HT1080 (cell line): ENCODE data around the gene F10. TPM values are rescaled to one million over a fixed set of nuclear protein-coding genes. Genes with fewer than 3 reads are reported as not detected.

Source experiments
- DNase-seq: peaks from one replicate; pipeline ENCODE4 v3.0.0-alpha.2; 2015; ENCODE audit warnings: low read depth
- total RNA-seq: library from RNA; depleted of rRNA; stranded (reverse); fragments of >200 nt; shearing (Covaris generic); gene quantifications from 2 replicates; pipeline ENCODE4 v1.2.3, GENCODE V29; 2014

F10 gene
- total RNA-seq, 1 experiment from 2014 or later = not detected

DNA sequence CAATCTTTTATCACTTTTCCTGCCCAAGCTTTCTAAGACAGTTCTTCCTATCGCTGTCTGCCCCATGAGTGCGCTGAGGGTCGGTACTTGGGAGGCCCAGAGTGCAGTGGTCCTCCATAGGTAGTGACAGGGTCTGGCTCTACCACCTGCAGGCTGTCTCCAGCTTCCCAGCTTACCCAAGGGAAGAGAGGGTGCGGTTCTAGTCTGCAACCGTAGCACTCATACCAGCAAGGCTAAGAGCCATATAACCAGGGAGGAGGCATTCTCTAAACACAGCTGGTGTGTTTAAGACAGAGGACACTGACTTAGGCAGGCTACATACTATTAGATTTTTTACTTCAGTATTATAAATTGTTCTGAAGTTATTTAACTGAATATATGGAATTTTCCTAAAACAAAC lies 44.1 kb downstream of the F10 start:
- no peak for DNase-seq

DNA sequence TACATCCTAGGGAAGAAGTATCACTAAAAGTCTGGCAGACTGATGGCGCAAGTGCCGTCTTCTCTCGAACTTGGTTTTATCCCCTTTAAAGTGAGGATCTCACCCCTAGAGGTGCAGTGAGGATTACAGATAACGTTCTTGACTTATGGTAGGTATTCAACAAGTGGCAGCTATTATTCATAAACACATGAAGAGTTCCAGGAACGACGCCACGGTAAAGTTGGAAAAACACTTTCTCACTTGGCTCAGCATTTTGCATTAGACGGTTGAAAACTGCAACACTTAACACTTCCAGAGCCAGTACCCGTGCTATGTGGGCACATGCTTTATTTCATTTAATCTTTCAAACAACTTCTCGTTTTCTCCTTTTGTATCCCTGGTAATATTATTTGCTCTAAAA lies 44.6 kb downstream of the F10 start:
- no peak for DNase-seq

GRCh38 chr13:113167575-113167974 lies 45.0 kb downstream of the F10 start:
- no peak for DNase-seq

- DNase-seq = no peak
These were observed 45.6 kb downstream of the F10 start for GRCh38 chr13:113168211-113168610.

DNA sequence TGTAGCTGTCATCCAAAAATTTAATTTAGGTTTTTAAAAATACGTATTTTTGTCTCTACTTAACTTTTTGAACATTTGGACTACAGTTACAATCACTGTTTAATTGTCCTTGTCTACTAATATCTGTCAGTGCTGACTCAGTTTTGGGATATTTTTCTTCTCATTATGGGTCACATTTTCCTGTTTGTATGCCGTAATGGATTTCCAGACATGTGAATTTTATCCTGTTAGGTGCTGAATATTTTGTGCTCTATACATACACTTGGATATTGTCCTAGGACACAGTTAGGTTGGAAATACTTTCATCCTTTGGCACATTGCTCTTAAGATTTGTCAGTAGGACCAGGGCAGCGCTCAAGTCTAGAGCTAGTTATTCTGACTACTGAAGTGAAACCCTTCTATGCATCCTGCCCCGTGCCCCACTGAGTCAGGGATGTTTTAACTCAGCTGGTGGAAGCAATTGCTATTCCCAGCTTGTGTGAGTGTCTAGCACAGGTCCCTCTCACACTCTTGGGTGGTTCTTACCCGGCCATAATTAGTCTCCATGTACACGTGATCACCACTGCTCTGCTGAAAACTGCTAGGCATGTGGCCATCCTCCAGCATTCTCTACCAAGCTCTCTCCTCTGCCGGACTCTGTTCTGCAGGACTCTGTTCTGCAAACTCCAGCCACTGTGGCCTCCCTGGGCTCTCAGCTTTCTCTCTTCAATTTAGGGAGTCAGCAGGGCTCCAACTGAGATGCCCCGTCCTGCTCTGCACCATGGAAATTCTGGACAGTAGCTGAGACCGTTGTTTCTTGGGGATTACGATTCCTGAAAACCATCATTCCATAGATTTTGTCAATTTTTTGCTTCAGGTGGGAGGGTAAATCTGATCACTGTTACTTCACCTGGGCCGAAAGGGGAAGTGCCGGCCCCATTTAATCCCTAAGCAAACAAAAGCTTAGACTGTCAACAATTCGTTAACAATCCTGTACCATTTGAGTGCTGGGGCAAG lies 47.0 kb downstream of the F10 start:
- DNase-seq = no peak

- DNase-seq = no peak
These were observed 47.9 kb downstream of the F10 start for GRCh38 chr13:113170511-113170910.

DNA sequence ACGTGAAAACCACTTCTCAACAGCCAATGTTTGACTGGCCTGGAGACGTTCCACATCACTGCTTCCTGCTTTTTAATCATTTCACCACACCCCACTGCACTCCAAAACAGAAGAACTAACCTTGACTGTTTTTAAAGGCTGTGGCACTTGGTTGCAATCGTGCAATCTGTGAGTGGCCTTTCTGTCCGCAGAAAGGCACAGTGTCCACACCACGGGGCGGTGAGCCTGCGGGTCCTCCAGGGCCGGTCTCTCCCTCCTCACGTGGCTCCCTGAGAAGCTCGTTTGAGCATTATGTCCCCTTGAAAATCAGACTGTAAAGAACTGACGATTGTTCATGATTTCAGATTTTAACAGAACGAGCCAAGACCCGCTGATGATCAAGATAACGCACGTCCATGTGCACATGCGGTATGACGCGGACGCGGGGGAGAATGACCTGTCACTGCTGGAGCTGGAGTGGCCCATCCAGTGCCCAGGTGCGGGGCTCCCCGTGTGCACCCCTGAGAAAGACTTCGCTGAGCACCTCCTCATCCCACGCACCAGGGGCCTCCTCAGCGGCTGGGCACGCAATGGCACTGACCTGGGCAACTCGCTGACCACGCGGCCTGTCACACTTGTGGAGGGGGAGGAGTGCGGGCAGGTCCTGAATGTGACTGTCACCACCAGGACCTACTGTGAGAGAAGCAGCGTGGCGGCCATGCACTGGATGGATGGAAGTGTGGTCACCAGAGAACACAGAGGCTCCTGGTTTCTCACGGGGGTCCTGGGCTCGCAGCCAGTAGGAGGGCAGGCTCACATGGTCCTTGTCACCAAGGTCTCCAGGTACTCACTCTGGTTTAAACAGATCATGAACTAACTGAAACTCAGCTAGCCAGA lies 48.9 kb downstream of the F10 start:
- DNase-seq = no peak

- DNase-seq = no peak
These were observed 49.9 kb downstream of the F10 start for GRCh38 chr13:113172419-113172926.

DNA sequence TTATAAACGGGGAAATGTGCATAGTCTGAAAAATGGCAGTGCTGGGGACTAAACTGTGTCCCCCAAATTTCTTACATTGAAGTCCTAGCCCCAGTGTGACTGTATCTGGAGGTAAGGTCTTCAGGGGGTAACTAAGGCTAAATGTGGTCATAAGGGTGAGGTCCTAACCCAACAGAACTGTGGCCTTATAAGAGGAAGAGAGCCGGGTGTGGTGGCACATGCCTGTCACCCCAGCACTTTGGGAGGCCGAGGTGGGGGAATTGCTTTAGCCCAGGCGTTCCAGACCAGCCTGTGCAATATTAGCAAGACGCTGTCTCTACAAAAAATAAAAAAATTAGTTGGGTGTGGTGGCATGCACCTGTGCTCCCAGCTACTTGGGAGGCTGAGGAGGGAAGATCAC lies 53.7 kb downstream of the F10 start:
- DNase-seq = no peak

DNA sequence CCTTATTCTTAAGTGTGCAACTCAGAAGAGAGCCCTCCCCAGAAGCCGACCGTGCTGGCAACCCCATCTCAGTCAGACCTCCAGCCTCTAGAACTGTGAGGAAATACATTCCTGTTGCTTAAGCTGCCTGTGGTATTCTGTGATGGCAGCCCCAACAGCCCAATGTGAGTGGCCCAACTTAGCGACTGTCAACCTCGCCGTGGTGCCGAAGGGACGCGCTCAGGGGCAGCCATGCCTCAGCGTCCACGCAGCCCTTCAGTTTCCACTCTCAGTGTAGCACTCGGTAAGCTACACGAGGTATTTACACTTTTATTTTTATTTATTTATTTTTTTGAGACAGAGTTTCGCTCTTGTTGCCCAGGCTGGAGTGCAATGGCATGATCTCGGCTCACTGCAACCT lies 54.2 kb downstream of the F10 start:
- no peak for DNase-seq

- peak; percentile 94 for DNase-seq
These were observed 55.7 kb downstream of the F10 start for GRCh38 chr13:113178070-113178895.

DNA sequence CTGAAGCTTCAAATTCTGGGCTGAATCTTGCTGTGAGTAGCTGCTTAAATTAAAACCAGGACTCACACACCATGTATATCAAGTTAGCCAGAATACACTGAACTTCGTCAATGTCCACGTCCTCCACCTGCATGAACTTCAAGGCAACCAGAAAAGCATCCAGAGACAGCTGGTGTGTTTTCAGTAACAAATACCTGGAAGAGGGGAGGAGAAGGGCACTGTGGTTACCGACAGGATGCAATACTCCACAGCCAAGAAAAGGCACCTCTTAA lies 56.2 kb downstream of the F10 start:
- DNase-seq = no peak

DNA sequence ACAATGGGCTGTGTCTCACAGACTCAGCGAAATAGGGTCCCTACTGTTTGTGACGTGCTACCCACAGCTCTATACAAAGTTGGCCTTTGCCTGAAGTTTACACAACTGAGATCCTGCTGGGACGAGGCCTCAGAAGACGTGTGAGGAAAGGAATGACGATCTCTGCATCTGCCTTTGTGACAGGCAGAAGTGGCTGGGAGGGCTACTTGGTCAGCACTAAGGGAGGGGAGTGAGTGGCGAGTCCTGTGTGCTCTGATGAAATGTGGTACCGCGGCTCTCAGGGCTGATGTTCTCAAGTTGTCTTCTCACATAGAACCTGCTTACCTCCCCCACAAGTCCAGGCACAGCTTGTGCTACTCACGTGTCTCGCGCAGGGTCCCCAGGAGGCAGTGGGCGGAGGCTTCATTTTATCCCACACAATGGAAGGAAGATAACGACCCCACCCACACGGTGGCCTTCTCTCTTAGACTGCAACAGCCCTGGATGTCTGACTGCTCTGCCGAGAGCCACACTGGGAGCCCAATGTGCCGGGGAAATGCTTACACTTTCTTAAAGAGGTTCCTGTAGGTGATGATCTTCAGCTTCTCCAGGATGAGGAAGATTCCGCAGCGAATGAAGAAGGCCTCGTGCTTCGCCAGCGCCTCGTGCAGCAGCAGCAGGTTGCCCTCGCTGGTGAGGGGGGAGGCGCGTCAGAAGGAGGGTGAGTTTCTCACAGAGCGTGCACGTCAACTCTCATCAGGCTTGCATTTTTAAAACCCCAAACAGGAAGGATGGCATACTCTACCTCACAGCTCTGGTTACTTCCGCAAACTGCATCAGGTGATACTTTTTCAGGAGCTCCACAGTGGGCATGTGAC lies 57.0 kb downstream of the F10 start:
- DNase-seq = no peak

DNA sequence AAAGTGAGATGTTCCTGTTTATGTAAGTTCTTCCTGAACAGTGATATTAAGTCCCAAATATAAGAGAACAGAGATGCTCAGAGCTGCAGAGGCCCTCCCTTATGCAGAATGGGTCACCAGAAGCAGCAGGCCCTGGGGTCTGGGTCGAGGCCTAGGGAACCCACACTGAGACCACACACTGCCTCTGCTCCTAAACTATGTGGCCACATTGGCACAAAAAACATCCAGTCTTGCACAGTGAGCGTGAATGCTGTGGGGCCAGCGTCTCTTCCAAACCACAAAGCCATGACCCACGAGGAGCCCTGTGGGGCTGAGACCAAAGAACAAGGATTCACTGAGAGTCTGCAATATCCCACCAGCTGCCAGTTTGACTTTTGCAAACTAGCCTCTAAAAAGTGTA lies 59.4 kb downstream of the F10 start:
- no peak for DNase-seq

DNA sequence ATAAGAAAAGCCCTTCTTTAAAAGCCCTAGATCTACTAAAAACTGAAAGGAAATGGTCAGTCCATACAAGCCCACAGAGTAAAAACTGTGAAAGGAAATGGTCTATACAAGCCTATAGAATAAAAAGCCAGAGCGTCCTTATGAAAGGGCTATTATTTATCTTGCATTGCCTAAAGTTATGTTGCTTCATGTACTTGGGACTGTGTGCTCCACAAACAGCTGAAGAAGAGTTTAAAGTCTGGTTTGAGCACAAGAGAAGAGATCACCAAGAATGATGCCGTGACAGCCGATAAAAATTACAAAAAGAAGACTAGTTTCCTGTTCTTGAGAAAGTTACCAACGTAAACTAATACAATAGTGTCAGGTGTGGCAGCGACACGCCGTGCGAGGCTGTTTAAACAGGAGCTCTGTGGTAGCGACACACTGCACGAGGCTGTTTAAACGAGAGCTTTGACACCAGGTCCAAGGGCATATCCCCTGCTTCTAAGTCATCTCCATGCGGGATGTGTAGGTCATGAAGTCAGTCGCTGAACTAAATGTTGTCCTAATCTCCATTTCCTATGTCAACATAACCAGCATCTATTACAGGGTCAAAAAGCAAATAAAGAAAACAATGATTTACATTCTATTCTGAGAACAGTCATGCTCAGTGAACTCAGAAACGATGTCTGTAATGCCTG lies 61.0 kb downstream of the F10 start:
- DNase-seq = no peak

DNA sequence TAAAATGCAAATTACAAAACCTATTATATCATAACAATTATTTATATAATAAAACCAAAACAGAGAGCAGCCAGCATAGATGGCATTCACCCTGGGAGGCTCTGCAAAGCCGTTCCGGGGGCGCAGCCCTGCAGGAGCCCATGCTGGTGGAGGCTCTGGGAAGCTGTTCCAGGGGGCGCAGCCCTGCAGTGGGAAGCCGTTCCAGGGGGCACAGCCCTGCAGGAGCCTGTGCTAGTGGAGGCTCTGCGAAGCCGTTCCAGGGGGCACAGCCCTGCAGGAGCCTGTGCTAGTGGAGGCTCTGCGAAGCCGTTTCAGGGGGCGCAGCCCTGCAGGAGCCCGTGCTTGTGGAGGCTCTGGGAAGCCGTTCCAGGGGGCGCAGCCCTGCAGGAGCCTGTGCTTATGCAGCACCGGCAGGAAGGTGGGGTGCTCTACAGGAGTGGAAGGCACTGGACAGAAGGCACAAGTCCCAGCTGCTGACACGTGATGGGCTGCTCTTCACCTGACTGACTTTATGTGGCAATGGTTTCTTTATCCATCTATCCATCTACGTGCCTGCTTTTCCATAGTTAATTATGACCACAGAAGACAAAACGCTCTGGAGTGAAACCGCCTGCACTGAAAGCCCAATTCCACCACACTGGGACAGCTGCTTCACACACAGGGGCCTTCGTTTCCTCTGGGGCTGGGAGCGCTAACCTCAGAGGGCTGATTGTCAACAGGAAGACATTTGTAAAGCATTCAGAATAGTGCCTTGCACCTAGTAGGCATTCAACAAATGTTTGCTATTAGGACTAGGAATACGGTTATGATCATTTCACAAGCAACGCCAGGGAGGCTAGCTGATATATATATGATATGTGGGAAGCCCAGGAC lies 62.2 kb downstream of the F10 start:
- no peak for DNase-seq

- DNase-seq = no peak
These were observed 63.7 kb downstream of the F10 start for GRCh38 chr13:113186061-113186900.

DNA sequence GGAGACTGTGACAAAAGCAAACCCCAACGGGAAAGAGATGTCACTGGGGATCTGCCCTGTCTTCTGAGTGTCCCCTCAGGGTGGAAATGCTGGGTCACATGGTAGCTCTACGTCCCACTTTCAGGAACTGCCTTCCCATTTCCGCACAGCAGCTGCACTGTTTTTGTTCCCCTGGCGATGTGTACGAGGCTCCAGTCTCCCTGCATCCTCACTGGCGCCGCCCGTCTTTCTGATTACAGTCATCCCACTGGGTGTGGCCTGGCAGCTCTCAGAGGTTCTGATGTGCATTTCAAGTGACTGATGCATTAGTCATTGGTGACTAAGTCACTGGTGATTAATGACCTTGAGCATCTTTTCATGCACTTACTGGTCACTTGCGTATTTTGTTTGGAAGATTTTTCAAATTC lies 64.7 kb downstream of the F10 start:
- peak; percentile 100 for DNase-seq
